HG02678 (cell line): ENCODE results near the gene PROC.

Experiments
- ATAC-seq: cut with Tn5 transposase; IDR thresholded peaks from one replicate; pipeline ENCODE4 v1.9.1; 2021; ENCODE audit warnings: mild to moderate bottlenecking, moderate library complexity; ENCODE audit not compliant: unreplicated experiment

PROC gene

DNA sequence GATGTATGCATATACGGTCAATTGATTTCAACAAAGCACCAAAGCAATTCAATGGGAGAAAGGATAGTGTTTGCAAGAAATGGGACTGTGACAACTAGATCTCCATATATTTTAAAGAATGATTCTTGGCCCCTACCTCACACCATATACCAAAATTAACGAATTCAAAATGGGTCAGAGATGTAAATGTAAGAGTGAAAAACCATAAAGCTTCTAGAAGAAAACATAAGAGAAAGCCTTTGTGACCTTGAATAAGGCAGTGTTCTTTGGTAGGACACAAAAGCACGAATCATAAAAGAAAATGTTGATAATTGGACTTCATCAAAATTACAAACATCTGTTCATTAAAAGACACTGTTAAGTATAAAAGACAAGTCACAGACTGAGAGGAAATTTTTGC is 5.0 kb upstream of the PROC start:
- ATAC-seq, result no peak

DNA sequence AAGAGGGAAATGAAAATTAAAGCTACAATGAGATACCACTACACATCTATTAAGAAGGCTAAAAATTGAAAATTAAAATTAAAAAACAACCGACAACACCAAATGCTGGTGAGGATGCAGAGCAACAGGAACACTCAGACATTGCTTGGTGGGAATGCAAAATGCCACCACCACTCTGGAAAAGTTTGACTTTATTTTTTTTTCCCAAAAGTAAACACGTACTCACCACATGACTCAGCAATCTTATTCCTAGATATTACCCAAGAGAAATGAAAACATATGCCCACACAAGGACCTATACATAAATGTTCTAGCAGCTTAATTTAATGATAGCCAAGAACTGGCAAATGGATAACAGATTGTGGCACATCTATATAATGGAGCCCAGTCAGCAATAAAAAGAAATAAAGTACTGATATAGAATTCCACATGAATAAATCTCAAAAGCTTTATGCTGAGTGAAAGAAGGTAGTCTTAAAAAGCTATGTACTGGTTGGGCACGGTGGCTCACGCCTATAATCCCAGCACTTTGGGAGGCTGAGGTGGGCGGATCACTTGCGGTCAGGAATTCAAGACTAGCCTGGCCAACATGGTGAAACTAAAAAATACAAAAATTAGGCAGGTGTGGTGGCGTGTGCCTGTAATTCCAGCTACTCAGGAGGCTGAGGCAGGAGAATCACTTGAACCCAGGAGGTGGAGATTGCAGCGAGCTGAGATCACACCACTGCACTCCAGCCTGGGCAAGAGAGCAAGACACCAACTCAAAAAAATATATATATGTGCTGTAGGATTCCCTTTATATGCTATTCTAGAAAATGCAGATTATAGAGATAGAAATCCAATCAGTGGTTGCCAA is 4.2 kb upstream of the PROC start:
- ATAC-seq, result no peak

DNA sequence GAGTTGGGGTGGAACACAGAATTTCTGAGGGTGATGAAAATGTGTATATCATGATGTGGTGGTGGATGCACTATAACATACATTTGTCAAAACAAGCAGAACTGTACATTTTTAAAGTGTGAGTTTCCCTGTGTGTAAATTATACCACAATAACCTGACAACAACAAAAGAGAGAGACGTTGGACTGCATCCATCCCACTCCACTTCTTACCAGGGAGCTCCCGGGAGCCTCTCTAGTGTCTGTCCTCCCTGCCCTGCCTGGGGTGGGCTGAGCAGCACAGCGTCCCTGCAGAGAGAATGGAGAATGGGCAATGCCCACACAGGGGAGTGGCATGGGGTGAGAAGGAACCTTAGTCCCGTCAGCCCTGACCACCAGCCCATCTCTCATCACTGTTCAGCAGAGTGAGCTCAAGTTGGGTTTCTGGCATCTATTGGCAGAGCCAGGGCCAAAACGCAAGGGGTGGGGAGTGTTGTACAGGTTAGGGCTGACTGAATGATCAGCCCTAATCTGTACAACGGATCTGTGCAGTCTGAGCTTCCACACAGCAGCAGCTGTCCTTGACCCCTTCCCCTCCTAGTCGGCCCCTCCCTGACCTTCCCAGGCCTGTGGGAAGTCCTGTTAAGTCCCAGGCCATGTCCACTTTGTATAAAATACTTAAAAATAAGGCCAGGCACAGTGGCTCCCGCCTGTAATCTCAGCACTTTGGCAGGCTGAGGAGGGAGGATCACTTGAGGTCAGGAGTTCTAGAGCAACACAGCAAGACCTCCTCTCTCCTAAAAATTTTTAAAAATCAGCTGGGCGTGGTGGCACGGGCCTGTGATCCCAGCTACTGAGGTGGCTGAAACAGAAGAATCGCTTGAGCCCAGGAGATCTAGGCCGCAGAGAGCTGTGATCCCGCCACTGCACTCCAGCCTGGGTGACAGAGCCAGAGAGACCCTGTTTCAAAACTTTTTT is 3.3 kb upstream of the PROC start:
- ATAC-seq, result no peak

GRCh38 chr2:127415593-127416505 is 2.4 kb upstream of the PROC start:
- peak; percentile 74 for ATAC-seq

- no peak for ATAC-seq
These were observed 1.7 kb upstream of the PROC start for GRCh38 chr2:127416506-127417001.

- ATAC-seq, result no peak
These were observed 821 bp upstream of the PROC start for GRCh38 chr2:127417406-127417805.

GRCh38 chr2:127419112-127419430 is 844 bp downstream of the PROC start:
- no peak for ATAC-seq

- no peak for ATAC-seq
These were observed 1.3 kb downstream of the PROC start for GRCh38 chr2:127419448-127420038.

DNA sequence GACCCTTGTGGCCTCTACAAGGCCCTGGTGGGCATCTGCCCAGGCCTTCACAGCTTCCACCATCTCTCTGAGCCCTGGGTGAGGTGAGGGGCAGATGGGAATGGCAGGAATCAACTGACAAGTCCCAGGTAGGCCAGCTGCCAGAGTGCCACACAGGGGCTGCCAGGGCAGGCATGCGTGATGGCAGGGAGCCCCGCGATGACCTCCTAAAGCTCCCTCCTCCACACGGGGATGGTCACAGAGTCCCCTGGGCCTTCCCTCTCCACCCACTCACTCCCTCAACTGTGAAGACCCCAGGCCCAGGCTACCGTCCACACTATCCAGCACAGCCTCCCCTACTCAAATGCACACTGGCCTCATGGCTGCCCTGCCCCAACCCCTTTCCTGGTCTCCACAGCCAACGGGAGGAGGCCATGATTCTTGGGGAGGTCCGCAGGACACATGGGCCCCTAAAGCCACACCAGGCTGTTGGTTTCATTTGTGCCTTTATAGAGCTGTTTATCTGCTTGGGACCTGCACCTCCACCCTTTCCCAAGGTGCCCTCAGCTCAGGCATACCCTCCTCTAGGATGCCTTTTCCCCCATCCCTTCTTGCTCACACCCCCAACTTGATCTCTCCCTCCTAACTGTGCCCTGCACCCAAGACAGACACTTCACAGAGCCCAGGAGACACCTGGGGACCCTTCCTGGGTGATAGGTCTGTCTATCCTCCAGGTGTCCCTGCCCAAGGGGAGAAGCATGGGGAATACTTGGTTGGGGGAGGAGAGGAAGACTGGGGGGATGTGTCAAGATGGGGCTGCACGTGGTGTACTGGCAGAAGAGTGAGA is 2.0 kb downstream of the PROC start:
- no peak for ATAC-seq

DNA sequence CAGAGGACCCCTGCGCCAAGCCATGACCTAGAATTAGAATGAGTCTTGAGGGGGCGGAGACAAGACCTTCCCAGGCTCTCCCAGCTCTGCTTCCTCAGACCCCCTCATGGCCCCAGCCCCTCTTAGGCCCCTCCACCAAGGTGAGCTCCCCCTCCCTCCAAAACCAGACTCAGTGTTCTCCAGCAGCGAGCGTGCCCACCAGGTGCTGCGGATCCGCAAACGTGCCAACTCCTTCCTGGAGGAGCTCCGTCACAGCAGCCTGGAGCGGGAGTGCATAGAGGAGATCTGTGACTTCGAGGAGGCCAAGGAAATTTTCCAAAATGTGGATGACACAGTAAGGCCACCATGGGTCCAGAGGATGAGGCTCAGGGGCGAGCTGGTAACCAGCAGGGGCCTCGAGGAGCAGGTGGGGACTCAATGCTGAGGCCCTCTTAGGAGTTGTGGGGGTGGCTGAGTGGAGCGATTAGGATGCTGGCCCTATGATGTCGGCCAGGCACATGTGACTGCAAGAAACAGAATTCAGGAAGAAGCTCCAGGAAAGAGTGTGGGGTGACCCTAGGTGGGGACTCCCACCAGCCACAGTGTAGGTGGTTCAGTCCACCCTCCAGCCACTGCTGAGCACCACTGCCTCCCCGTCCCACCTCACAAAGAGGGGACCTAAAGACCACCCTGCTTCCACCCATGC is 3.0 kb downstream of the PROC start:
- no peak for ATAC-seq

DNA sequence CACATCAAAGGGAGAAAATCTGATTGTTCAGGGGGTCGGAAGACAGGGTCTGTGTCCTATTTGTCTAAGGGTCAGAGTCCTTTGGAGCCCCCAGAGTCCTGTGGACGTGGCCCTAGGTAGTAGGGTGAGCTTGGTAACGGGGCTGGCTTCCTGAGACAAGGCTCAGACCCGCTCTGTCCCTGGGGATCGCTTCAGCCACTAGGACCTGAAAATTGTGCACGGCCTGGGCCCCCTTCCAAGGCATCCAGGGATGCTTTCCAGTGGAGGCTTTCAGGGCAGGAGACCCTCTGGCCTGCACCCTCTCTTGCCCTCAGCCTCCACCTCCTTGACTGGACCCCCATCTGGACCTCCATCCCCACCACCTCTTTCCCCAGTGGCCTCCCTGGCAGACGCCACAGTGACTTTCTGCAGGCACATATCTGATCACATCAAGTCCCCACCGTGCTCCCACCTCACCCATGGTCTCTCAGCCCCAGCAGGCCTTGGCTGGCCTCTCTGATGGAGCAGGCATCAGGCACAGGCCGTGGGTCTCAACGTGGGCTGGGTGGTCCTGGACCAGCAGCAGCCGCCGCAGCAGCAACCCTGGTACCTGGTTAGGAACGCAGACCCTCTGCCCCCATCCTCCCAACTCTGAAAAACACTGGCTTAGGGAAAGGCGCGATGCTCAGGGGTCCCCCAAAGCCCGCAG is 3.8 kb downstream of the PROC start:
- no peak for ATAC-seq

DNA sequence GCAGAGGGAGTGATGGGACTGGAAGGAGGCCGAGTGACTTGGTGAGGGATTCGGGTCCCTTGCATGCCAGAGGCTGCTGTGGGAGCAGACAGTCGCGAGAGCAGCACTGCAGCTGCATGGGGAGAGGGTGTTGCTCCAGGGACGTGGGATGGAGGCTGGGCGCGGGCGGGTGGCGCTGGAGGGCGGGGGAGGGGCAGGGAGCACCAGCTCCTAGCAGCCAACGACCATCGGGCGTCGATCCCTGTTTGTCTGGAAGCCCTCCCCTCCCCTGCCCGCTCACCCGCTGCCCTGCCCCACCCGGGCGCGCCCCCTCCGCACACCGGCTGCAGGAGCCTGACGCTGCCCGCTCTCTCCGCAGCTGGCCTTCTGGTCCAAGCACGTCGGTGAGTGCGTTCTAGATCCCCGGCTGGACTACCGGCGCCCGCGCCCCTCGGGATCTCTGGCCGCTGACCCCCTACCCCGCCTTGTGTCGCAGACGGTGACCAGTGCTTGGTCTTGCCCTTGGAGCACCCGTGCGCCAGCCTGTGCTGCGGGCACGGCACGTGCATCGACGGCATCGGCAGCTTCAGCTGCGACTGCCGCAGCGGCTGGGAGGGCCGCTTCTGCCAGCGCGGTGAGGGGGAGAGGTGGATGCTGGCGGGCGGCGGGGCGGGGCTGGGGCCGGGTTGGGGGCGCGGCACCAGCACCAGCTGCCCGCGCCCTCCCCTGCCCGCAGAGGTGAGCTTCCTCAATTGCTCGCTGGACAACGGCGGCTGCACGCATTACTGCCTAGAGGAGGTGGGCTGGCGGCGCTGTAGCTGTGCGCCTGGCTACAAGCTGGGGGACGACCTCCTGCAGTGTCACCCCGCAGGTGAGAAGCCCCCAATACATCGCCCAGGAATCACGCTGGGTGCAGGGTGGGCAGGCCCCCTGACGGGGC is 4.6 kb downstream of the PROC start:
- no peak for ATAC-seq

GRCh38 chr2:127423478-127423843 is 5.2 kb downstream of the PROC start:
- ATAC-seq, result no peak

GRCh38 chr2:127423880-127424279 is 5.7 kb downstream of the PROC start:
- no peak for ATAC-seq

DNA sequence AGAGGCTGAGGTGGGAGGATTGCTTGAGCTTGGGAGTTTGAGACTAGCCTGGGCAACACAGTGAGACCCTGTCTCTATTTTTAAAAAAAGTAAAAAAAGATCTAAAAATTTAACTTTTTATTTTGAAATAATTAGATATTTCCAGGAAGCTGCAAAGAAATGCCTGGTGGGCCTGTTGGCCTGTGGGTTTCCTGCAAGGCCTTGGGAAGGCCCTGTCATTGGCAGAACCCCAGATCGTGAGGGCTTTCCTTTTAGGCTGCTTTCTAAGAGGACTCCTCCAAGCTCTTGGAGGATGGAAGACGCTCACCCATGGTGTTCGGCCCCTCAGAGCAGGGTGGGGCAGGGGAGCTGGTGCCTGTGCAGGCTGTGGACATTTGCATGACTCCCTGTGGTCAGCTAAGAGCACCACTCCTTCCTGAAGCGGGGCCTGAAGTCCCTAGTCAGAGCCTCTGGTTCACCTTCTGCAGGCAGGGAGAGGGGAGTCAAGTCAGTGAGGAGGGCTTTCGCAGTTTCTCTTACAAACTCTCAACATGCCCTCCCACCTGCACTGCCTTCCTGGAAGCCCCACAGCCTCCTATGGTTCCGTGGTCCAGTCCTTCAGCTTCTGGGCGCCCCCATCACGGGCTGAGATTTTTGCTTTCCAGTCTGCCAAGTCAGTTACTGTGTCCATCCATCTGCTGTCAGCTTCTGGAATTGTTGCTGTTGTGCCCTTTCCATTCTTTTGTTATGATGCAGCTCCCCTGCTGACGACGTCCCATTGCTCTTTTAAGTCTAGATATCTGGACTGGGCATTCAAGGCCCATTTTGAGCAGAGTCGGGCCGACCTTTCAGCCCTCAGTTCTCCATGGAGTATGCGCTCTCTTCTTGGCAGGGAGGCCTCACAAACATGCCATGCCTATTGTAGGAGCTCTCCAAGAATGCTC is 6.6 kb downstream of the PROC start:
- ATAC-seq, result no peak
